Measurements from ENCODE around the gene ZNF383. TPM values are rescaled to one million over a fixed set of nuclear protein-coding genes. Genes with fewer than 3 reads are reported as not detected.
"Not testable (repeated sequence)": the region's sequence is repeated elsewhere in the genome, so short reads cannot be mapped to it uniquely, and the experiment has no call there.

Gene ZNF383
- total RNA-seq, 1 experiment from 2014 or later, result 5.4 TPM

- TF ChIP-seq ZNF317 (CRISPR knock-in tag; IDR thresholded peaks at IDR 0.05; ENCODE audit: borderline replicate concordance, low read depth), result no peak
- TF ChIP-seq E2F1 (CRISPR knock-in tag; IDR thresholded peaks at IDR 0.05), result no peak
- TF ChIP-seq, protein P1, sequence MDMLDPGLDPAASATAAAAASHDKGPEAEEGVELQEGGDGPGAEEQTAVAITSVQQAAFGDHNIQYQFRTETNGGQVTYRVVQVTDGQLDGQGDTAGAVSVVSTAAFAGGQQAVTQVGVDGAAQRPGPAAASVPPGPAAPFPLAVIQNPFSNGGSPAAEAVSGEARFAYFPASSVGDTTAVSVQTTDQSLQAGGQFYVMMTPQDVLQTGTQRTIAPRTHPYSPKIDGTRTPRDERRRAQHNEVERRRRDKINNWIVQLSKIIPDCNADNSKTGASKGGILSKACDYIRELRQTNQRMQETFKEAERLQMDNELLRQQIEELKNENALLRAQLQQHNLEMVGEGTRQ (CRISPR knock-in tag; IDR thresholded peaks at IDR 0.05), result no peak
- TF ChIP-seq ZNF232 (CRISPR knock-in tag; IDR thresholded peaks at IDR 0.05), result no peak
- TF ChIP-seq, protein P2, sequence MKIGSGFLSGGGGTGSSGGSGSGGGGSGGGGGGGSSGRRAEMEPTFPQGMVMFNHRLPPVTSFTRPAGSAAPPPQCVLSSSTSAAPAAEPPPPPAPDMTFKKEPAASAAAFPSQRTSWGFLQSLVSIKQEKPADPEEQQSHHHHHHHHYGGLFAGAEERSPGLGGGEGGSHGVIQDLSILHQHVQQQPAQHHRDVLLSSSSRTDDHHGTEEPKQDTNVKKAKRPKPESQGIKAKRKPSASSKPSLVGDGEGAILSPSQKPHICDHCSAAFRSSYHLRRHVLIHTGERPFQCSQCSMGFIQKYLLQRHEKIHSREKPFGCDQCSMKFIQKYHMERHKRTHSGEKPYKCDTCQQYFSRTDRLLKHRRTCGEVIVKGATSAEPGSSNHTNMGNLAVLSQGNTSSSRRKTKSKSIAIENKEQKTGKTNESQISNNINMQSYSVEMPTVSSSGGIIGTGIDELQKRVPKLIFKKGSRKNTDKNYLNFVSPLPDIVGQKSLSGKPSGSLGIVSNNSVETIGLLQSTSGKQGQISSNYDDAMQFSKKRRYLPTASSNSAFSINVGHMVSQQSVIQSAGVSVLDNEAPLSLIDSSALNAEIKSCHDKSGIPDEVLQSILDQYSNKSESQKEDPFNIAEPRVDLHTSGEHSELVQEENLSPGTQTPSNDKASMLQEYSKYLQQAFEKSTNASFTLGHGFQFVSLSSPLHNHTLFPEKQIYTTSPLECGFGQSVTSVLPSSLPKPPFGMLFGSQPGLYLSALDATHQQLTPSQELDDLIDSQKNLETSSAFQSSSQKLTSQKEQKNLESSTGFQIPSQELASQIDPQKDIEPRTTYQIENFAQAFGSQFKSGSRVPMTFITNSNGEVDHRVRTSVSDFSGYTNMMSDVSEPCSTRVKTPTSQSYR (CRISPR knock-in tag; IDR thresholded peaks at IDR 0.05), result no peak
- TF ChIP-seq ARID4B (CRISPR knock-in tag; IDR thresholded peaks at IDR 0.05; ENCODE audit: borderline replicate concordance), result peak; percentile 69; the same call in 1 of the 2 replicates
- TF ChIP-seq ZMAT4 (CRISPR knock-in tag; IDR thresholded peaks at IDR 0.05), result no peak
- no peak for TF ChIP-seq ZBTB21 (CRISPR knock-in tag; IDR thresholded peaks at IDR 0.05; ENCODE audit: borderline replicate concordance)
- TF ChIP-seq GRHL2 (CRISPR knock-in tag; IDR thresholded peaks at IDR 0.05; ENCODE audit: insufficient replicate concordance, severe bottlenecking), result no peak
These were observed at the start of gene ZNF383 (continued) for GRCh38 chr19:37217775-37218591.

DNA sequence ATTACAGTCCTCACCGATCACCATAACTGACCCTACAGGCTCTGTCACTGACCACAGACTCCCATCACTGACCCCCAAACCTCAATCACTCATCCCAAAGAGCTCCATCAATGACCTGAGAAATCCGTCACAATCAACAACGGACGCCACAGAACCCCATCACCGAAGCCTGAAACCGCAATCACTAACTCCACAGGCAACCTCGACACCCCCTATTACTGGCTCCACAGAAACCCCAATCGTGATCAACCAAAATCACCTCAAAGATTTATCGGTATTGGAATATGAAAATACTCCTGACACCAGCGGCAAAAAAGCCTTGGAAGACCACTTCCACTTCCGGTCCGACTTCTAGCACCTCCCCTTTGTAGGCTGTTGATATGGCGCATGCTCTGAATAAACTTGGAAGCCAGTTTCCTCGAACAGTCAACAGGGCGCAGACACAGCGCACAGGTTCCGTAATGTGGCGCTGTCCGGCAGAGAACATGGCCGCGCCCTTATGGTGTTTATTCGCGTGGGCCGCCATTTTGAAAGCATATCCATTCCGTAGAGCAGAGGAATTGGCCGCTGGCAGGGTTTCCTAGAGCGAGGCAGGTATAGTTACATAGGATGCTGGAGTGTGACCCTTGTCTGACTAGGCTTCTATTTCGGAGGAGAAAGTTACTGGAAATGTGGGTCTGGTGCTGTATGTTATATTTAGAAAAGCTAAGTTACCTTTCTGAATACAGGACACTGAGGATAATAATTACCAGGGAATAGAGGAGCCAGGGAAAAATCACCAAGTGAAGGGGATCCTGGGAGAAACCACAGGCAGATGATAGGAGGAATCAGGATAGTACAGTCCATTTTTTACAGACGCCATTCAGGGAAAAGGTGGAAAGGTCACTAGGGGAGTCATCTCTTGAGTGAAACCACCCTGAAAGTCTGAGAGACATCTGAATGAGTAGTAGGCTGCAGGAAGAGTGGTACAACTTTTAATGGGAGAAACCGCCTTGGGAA lies 45.3 kb upstream of the ZNF383 start, which contains the start of gene ZNF585A:
Gene ZNF585A, minus strand, starts transcription at position 328 of the 999 bp plus-strand sequence. CDS start 2,785 bp downstream, outside the sequence.
- H3K36me3 Mint-ChIP-seq, result peaks cover 27% of the 10 kb centered on the region
- CTCF ChIA-PET, result interaction anchor here (0.7 to 1.1 kb wide), 3 partner anchors 95 to 843 kb away, joined by 3 read pairs; partner anchors contain the start of genes ZNF420, ZNF568 and ZNF829
- POLR2A ChIA-PET, result interaction anchor here (1.2 kb wide), 1 partner anchor 95 kb away, joined by 3 read pairs; the partner anchor contains the start of gene ZNF420

DNA sequence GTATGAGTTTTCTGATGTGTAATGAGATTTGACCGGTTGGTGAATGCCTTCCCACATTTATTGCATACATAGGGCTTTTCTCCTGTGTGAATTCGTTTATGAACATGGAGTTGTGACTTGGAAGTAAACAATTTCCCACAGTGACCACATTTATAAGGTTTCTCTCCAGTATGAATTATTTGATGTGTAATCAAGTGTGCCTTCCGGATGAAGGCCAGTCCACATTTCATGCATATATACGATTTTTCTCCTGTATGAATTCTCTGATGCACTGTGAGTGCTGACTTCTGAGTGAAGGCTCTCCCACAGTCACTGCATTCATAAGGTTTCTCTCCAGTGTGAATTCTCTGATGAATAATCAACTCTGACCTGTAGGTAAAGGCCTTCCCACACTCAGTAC lies 31.9 kb upstream of the ZNF383 start:
- POLR2A ChIA-PET; H3K27ac Mint-ChIP-seq; DNase-seq (ENCODE audit: low spot score); H3K4me3 Mint-ChIP-seq; H3K4me1 Mint-ChIP-seq; CTCF ChIA-PET; H3K27me3 Mint-ChIP-seq (ENCODE audit: low read depth); ATAC-seq: not testable (repeated sequence)
- Mint-ChIP-seq H3K9me3 (peaks cover 56% of the 10 kb centered on the region), H3K36me3 (peaks cover 79% of the 10 kb centered on the region)

More for the DNA sequence above, 45.3 kb upstream of the ZNF383 start, which contains the start of gene ZNF585A:
- peak; percentile 99 for ATAC-seq
- no peaks in the 10 kb centered on the region; the same call in 1 of the 2 replicates for H3K27me3 Mint-ChIP-seq (ENCODE audit: low read depth)
- no peak within 1 kb of the TSS for H3K27ac Mint-ChIP-seq
- no peak within 1 kb of the TSS for H3K4me3 Mint-ChIP-seq
- peak; percentile 91 for DNase-seq (ENCODE audit: low spot score)
- H3K4me1 Mint-ChIP-seq, result no peaks in the 10 kb centered on the region
- H3K9me3 Mint-ChIP-seq, result peaks cover 26% of the 10 kb centered on the region
- peak; percentile 39; the same call in 1 of the 2 replicates for TF ChIP-seq SP1 (CRISPR knock-in tag; conservative IDR thresholded peaks at IDR 0.05)
- TF ChIP-seq JUN (CRISPR knock-in tag; IDR thresholded peaks at IDR 0.05), result no peak
- TF ChIP-seq ZNF317 (CRISPR knock-in tag; IDR thresholded peaks at IDR 0.05; ENCODE audit: borderline replicate concordance, low read depth), result no peak
- TF ChIP-seq GABPB1 (CRISPR knock-in tag; IDR thresholded peaks at IDR 0.05), result peak; percentile 24; the same call in 1 of the 2 replicates
- TF ChIP-seq NFE2L1 (CRISPR knock-in tag; IDR thresholded peaks at IDR 0.05), result no peak
- TF ChIP-seq, protein P3, sequence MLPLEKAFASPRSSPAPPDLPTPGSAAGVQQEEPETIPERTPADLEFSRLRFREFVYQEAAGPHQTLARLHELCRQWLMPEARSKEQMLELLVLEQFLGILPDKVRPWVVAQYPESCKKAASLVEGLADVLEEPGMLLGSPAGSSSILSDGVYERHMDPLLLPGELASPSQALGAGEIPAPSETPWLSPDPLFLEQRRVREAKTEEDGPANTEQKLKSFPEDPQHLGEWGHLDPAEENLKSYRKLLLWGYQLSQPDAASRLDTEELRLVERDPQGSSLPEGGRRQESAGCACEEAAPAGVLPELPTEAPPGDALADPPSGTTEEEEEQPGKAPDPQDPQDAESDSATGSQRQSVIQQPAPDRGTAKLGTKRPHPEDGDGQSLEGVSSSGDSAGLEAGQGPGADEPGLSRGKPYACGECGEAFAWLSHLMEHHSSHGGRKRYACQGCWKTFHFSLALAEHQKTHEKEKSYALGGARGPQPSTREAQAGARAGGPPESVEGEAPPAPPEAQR (CRISPR knock-in tag; IDR thresholded peaks at IDR 0.05), result no peak
- no peak for TF ChIP-seq ZNF219 (CRISPR knock-in tag; IDR thresholded peaks at IDR 0.05; ENCODE audit: borderline replicate concordance)
- no peak for TF ChIP-seq ZNF232 (CRISPR knock-in tag; IDR thresholded peaks at IDR 0.05)
- no peak for TF ChIP-seq TCF7 (CRISPR knock-in tag; IDR thresholded peaks at IDR 0.05; ENCODE audit: low read depth)
- 0 out of 2 replicates have a peak, but pooled peaks have one; percentile 22 for TF ChIP-seq USF1 (CRISPR knock-in tag; IDR thresholded peaks at IDR 0.05)
- peak; percentile 88 for TF ChIP-seq FOXK1 (CRISPR knock-in tag; IDR thresholded peaks at IDR 0.05)

Data from WTC11 (cell line).